GM23338 (cell line): ENCODE data around the gene RNF217. TPM values are rescaled to one million over a fixed set of nuclear protein-coding genes. Genes with fewer than 3 reads are reported as not detected.

Experiments
- ATAC-seq: fragments of 200-7000 bp; cut with Tn5 transposase; 3 replicates; pipeline ENCODE4 v1.9.1; 2020
- DNase-seq: peaks from one replicate; pipeline ENCODE4 v3.0.0-alpha.2; 2015; ENCODE audit warnings: low spot score
- H2AFZ ChIP-seq: fragments of 200-600 bp; sonication (generic); 2 replicates; pipeline ENCODE4 v1.8.0; 2016; ENCODE audit warnings: antibody characterized with exemption, mild to moderate bottlenecking, moderate library complexity
- H3F3A ChIP-seq: fragments of 200-600 bp; sonication (generic); replicated peaks from 2 replicates; pipeline ENCODE4 v1.8.0; 2017; ENCODE audit warnings: antibody characterized with exemption, mixed run types, low read depth
- H3K27ac ChIP-seq: fragments of 200-600 bp; sonication (generic); 2 replicates; pipeline ENCODE4 v1.6.1; 2016; ENCODE audit warnings: low read depth
- H3K27me3 ChIP-seq: fragments of 200-600 bp; sonication (generic); 2 replicates; pipeline ENCODE4 v1.8.0; 2016; ENCODE audit warnings: mild to moderate bottlenecking, mixed run types, moderate library complexity; ENCODE audit not compliant: insufficient read depth
- H3K36me3 ChIP-seq: fragments of 200-600 bp; sonication (generic); 2 replicates; pipeline ENCODE4 v1.8.0; 2016; ENCODE audit warnings: mild to moderate bottlenecking; ENCODE audit not compliant: insufficient read depth
- H3K4me1 ChIP-seq: fragments of 200-600 bp; sonication (generic); 2 replicates; pipeline ENCODE4 v1.8.0; 2016; ENCODE audit warnings: mild to moderate bottlenecking, moderate library complexity; ENCODE audit not compliant: insufficient read depth
- H3K4me2 ChIP-seq: fragments of 200-600 bp; sonication (generic); 2 replicates; pipeline ENCODE4 v1.7.1; 2017; ENCODE audit warnings: mixed run types
- H3K4me3 ChIP-seq: fragments of 200-600 bp; sonication (generic); 2 replicates; pipeline ENCODE4 v1.6.1; 2016; ENCODE audit warnings: mixed run types
- H3K79me2 ChIP-seq: fragments of 200-600 bp; sonication (generic); replicated peaks from 2 replicates; pipeline ENCODE4 v1.8.0; 2017; ENCODE audit warnings: mild to moderate bottlenecking; ENCODE audit not compliant: insufficient read depth
- H3K9me2 ChIP-seq: fragments of 200-600 bp; sonication (generic); 2 replicates; pipeline ENCODE4 v1.8.0; 2017; ENCODE audit not compliant: insufficient read depth
- H4K20me1 ChIP-seq: fragments of 200-600 bp; sonication (generic); replicated peaks from 2 replicates; pipeline ENCODE4 v1.8.0; 2017; ENCODE audit warnings: mild to moderate bottlenecking; ENCODE audit not compliant: insufficient read depth
- H3K27ac Mint-ChIP-seq: 2 replicates; pipeline ENCODE4 v1.8.0; 2020; ENCODE audit warnings: inconsistent platforms, mild to moderate bottlenecking, moderate library complexity, mixed read lengths
- H3K27me3 Mint-ChIP-seq: 3 replicates; pipeline ENCODE4 v1.8.0; 2022; ENCODE audit warnings: low read depth, mild to moderate bottlenecking, moderate library complexity, mixed read lengths, inconsistent platforms; ENCODE audit not compliant: insufficient read depth, poor library complexity
- H3K36me3 Mint-ChIP-seq: 3 replicates; pipeline ENCODE4 v1.8.0; 2021; ENCODE audit warnings: low read depth, mild to moderate bottlenecking, inconsistent platforms, moderate library complexity, mixed read lengths
- H3K4me1 Mint-ChIP-seq: 3 replicates; pipeline ENCODE4 v1.8.0; 2020; ENCODE audit warnings: mild to moderate bottlenecking, inconsistent platforms, mixed read lengths
- H3K4me3 Mint-ChIP-seq: 3 replicates; pipeline ENCODE4 v1.8.0; 2021; ENCODE audit warnings: moderate library complexity, mild to moderate bottlenecking, inconsistent platforms, mixed read lengths
- H3K9me3 Mint-ChIP-seq: 3 replicates; pipeline ENCODE4 v1.8.0; 2020; ENCODE audit warnings: moderate library complexity, mild to moderate bottlenecking, inconsistent platforms, mixed read lengths
- CREB1 ChIP-seq: fragments of 250-450 bp; sonication (Bioruptor Pico); IDR thresholded peaks from 2 replicates; pipeline ENCODE4 v1.5.0; 2020; ENCODE audit warnings: low read depth, mild to moderate bottlenecking, moderate library complexity
- CTCF ChIP-seq, 2 experiments: fragments of 200-600 bp in 1 of 2; sonication (generic) in 1 of 2; conservative IDR thresholded peaks; 2 replicates each; pipeline versions ENCODE4 v1.5.1 to v1.6.1; 2016 to 2017; ENCODE audit warnings: antibody characterized with exemption in 2 of 2, low read depth in 2 of 2, mild to moderate bottlenecking in 2 of 2, moderate library complexity in 1 of 2
- ETS1 ChIP-seq: IDR thresholded peaks from 2 replicates; pipeline ENCODE4 v1.6.1; 2016; ENCODE audit warnings: antibody characterized with exemption
- EZH2 ChIP-seq: fragments of 200-600 bp; sonication (generic); IDR thresholded peaks from one replicate; pipeline ENCODE4 v1.8.0; 2017; ENCODE audit warnings: antibody characterized with exemption, mild to moderate bottlenecking, low read depth; ENCODE audit not compliant: unreplicated experiment
- EZH2phosphoT487 ChIP-seq: fragments of 200-600 bp; sonication (generic); IDR thresholded peaks from one replicate; pipeline ENCODE4 v1.8.1; 2018; ENCODE audit warnings: antibody characterized with exemption; ENCODE audit not compliant: unreplicated experiment
- JUNB ChIP-seq: IDR thresholded peaks from one replicate; pipeline ENCODE4 v1.6.1; 2016; ENCODE audit warnings: antibody characterized with exemption; ENCODE audit not compliant: unreplicated experiment
- NANOG ChIP-seq: IDR thresholded peaks from 2 replicates; pipeline ENCODE4 v1.6.1; 2016; ENCODE audit warnings: antibody characterized with exemption, borderline replicate concordance
- REST ChIP-seq: IDR thresholded peaks from one replicate; pipeline ENCODE4 v1.6.1; 2018; ENCODE audit warnings: antibody characterized with exemption; ENCODE audit not compliant: unreplicated experiment
- polyA plus RNA-seq: library from polyadenylated mRNA; unstranded; fragments of >200 nt; fragmentation: Nextera tagmentation; extraction: Ambion mirVana; gene quantifications from 2 replicates; pipeline ENCODE4 v1.2.1, GENCODE V29; 2016
- total RNA-seq: library from RNA; depleted of rRNA; stranded (reverse); fragments of >200 nt; shearing (Covaris generic); gene quantifications from 2 replicates; pipeline ENCODE4 v1.2.3, GENCODE V29; 2014

RNF217 gene
- total and polyA plus RNA-seq, 2 experiments from 2014 or later, result 1.7 to 6.2 TPM

- TF ChIP-seq CTCF (conservative IDR thresholded peaks at IDR 0.05; ENCODE audit: low read depth in 2 of 2) (no peak), JUNB (no peak), ETS1 (no peak), EZH2 (no peak), EZH2phosphoT487 (no peak), REST (no peak), NANOG (no peak)
Measured at GRCh38 chr6:125132058-125132457, 169.8 kb downstream of the RNF217 start (continued).

GRCh38 chr6:125136378-125136777 lies 174.1 kb downstream of the RNF217 start:
- no peaks in the 10 kb centered on the region for H3K79me2 ChIP-seq
- Mint-ChIP-seq H3K27me3 (peaks cover 2% of the 10 kb centered on the region), H3K4me1 (no peaks in the 10 kb centered on the region), H3K4me3 (no peak overlapping the region), H3K36me3 (no peaks in the 10 kb centered on the region), H3K9me3 (no peaks in the 10 kb centered on the region), H3K27ac (no peak overlapping the region)
- no peaks in the 10 kb centered on the region for H3K9me2 ChIP-seq
- no peaks in the 10 kb centered on the region for H3K27me3 ChIP-seq
- H3F3A ChIP-seq, result no peaks in the 10 kb centered on the region
- H3K36me3 ChIP-seq, result no peaks in the 10 kb centered on the region
- no peak overlapping the region for H3K27ac ChIP-seq
- H4K20me1 ChIP-seq, result no peaks in the 10 kb centered on the region
- no peaks in the 10 kb centered on the region for H3K4me1 ChIP-seq
- H3K4me2 ChIP-seq, result no peak overlapping the region
- H3K4me3 ChIP-seq, result no peak overlapping the region
- DNase-seq (no peak), ATAC-seq (no peak)
- H2AFZ ChIP-seq, result no peak overlapping the region
- TF ChIP-seq JUNB (no peak), CREB1 (no peak), ETS1 (no peak), REST (no peak)
